ENCODE results near the gene RET. TPM values are rescaled to one million over a fixed set of nuclear protein-coding genes. Genes with fewer than 3 reads are reported as not detected.

Gene RET
- total RNA-seq, 4 donors from 2014 or later: 0.27 to 2.1 (median 0.88) TPM

- no peaks in the 10 kb centered on the region for H3K27me3 ChIP-seq
- no peak overlapping the region for H3K27ac ChIP-seq
- intact Hi-C loops (cut with DNase I): loop anchor here (2.0 kb wide), 1 partner anchor 19 kb away; no protein-coding TSS in a partner anchor
- no peak overlapping the region for H3K4me3 ChIP-seq (replicated peaks in 1 of 3)
- H3K36me3 ChIP-seq: no peaks in the 10 kb centered on the region
- DNase-seq: no peak
- H3K4me1 ChIP-seq: no peaks in the 10 kb centered on the region
- WGBS, 2 donors: 80 to 83% methylated on average over 6 to 9 of the region's 9 CpGs
- H3K9me3 ChIP-seq: no peaks in the 10 kb centered on the region
- TF ChIP-seq POLR2A (IDR thresholded peaks at IDR 0.05): no peak
- TF ChIP-seq CTCF (IDR thresholded peaks at IDR 0.05): no peak
These were observed 35.2 kb upstream of the RET start for GRCh38 chr10:43041422-43042342.

DNA sequence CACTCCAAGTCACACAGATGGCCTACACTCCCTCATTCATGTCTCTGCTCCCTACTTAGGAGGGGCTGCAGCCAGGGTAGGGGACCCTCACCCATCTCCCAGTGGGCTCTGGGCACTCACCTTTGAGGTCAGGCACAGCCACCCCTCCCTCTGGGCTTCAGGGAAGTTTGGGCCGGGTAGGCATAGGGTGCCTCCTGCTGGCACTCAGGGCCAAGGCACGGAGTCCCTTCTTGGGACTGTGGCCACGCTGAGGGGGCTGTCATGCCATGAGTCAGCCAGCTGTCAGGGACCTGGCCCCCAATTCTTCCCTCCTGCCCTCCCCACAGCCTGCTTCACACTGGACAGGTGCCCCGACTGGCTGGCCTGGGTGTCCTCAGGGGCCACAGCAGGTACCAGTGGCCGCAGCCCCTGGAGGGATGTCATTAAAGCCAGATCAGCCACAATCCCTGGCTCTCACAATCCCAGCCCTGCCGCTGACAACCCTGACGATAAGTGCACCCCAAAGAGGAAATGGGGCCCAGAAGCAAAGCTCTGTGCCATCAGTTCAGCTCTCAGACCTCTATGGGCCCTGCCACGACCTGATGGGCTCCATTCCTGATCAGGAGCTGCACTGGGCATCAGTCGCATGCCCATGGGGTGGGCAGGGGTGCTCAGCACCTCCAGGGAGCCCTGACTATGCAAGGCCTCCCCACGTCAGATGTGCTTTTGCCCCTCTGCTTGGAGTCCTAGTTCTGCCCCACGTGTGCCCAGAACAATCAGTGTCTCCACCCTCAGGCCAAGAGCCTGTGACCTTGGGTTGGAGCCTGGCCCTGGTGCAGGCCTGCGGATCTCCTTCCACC, 34.1 kb upstream of the RET start:
- no peaks in the 10 kb centered on the region for H3K9me3 ChIP-seq
- H3K27me3 ChIP-seq: no peaks in the 10 kb centered on the region
- intact Hi-C loops (cut with DNase I): loop anchor here (2.0 kb wide), 1 partner anchor 20 kb away; no protein-coding TSS in a partner anchor
- H3K36me3 ChIP-seq: no peaks in the 10 kb centered on the region
- TF ChIP-seq POLR2A (IDR thresholded peaks at IDR 0.05): no peak
- TF ChIP-seq CTCF (IDR thresholded peaks at IDR 0.05): no peak
- no peak for DNase-seq
- 85 to 86% methylated on average over 8 to 9 of the region's 12 CpGs for WGBS, 2 donors
- H3K4me1 ChIP-seq: no peaks in the 10 kb centered on the region
- H3K27ac ChIP-seq: no peak overlapping the region
- no peak overlapping the region for H3K4me3 ChIP-seq (replicated peaks in 1 of 3)

GRCh38 chr10:43043342-43043772, 33.5 kb upstream of the RET start:
- Histone ChIP-seq H3K27ac (no peak overlapping the region), H3K9me3 (no peaks in the 10 kb centered on the region), H3K36me3 (no peaks in the 10 kb centered on the region), H3K4me3 (replicated peaks in 1 of 3) (no peak overlapping the region), H3K27me3 (no peaks in the 10 kb centered on the region), H3K4me1 (no peaks in the 10 kb centered on the region)
- WGBS, 2 donors: 56 to 93% methylated on average over 3 to 6 of the region's 9 CpGs
- intact Hi-C loops (cut with DNase I): loop anchor here (2.0 kb wide), 1 partner anchor 21 kb away; no protein-coding TSS in a partner anchor
- TF ChIP-seq POLR2A (IDR thresholded peaks at IDR 0.05) (no peak), CTCF (IDR thresholded peaks at IDR 0.05) (no peak)
- DNase-seq: no peak

GRCh38 chr10:43043773-43044447, 33.0 kb upstream of the RET start:
- DNase-seq: no peak
- Histone ChIP-seq H3K36me3 (no peaks in the 10 kb centered on the region), H3K27me3 (no peaks in the 10 kb centered on the region), H3K9me3 (no peaks in the 10 kb centered on the region), H3K27ac (no peak overlapping the region), H3K4me3 (replicated peaks in 1 of 3) (no peak overlapping the region), H3K4me1 (no peaks in the 10 kb centered on the region)
- no peak for TF ChIP-seq POLR2A (IDR thresholded peaks at IDR 0.05)
- TF ChIP-seq CTCF (IDR thresholded peaks at IDR 0.05): no peak
- WGBS, 2 donors: 83 to 86% methylated on average over 8 to 9 of the region's 9 CpGs
- intact Hi-C loops (cut with DNase I): loop anchor here (2.0 kb wide), 1 partner anchor 21 kb away; no protein-coding TSS in a partner anchor

All from thyroid gland (tissue), 4 donors.